GM13977 (cell line): ENCODE results near the gene TAX1BP3.

Experiments
- DNase-seq: peaks from one replicate; pipeline ENCODE4 v3.0.0; 2012; ENCODE audit warnings: low spot score
- CTCF ChIP-seq: IDR thresholded peaks from 2 replicates; pipeline ENCODE4 v1.5.1; 2012; ENCODE audit warnings: mild to moderate bottlenecking, control low read depth; ENCODE audit not compliant: insufficient read depth; ENCODE audit errors: extremely low read depth, missing control alignments
- in situ Hi-C: fragments of 300-500 bp; cut with MboI; formaldehyde crosslinking; loops from one replicate; pipeline ENCODE4 v1.12.0; 2022; ENCODE audit warnings: low sequenced_read_pairs, low pct_unique_long_range_greater_than_20kb, mixed read lengths, inconsistent platforms; ENCODE audit not compliant: unreplicated experiment

Gene TAX1BP3

GRCh38 chr17:3630781-3631180, 37.6 kb downstream of the TAX1BP3 start:
- in situ Hi-C loops, result no loop called here
- TF ChIP-seq CTCF, result no peak
- no peak for DNase-seq

- no peak for TF ChIP-seq CTCF
- no peak for DNase-seq
- in situ Hi-C loops, result no loop called here
Measured at GRCh38 chr17:3627769-3628167, 40.6 kb downstream of the TAX1BP3 start.

GRCh38 chr17:3626831-3627768, 41.3 kb downstream of the TAX1BP3 start:
- in situ Hi-C loops, result no loop called here
- TF ChIP-seq CTCF, result no peak
- no peak for DNase-seq

GRCh38 chr17:3622977-3623594, 45.3 kb downstream of the TAX1BP3 start:
- no peak for TF ChIP-seq CTCF
- no peak for DNase-seq
- in situ Hi-C loops, result no loop called here

GRCh38 chr17:3621146-3621720, 47.1 kb downstream of the TAX1BP3 start:
- in situ Hi-C loops, result no loop called here
- no peak for TF ChIP-seq CTCF
- no peak for DNase-seq

- no peak for TF ChIP-seq CTCF
- in situ Hi-C loops, result no loop called here
- DNase-seq, result no peak
Measured at GRCh38 chr17:3615160-3615870, 53.1 kb downstream of the TAX1BP3 start.
